Measurements from ENCODE around the gene KIF23. TPM values are rescaled to one million over a fixed set of nuclear protein-coding genes. Genes with fewer than 3 reads are reported as not detected.

Gene KIF23

GRCh38 chr15:69496001-69496400, 81.9 kb downstream of the KIF23 start:
- no peak overlapping the region for H4K91ac ChIP-seq (ENCODE audit: low read depth, low read length, poor library complexity)
- H2BK15ac ChIP-seq (ENCODE audit: low read length) = no peak overlapping the region
- H2AFZ ChIP-seq (ENCODE audit: low read length) = no peak overlapping the region
- H3K36me3 ChIP-seq (replicated peaks in 1 of 2; ENCODE audit: control insufficient read depth in 2 of 2, insufficient read depth in 2 of 2, low read length in 2 of 2) = no peaks in the 10 kb centered on the region
- no CpG with 5 or more reads among the region's 2 CpGs for WGBS, 2 donors (ENCODE audit: extremely low coverage in 2 of 2, insufficient read length in 2 of 2, insufficient replicate concordance in 1 of 2)
- no peak overlapping the region for H3K23ac ChIP-seq (ENCODE audit: low read depth, low read length, poor library complexity)
- no peak overlapping the region for H3K9ac ChIP-seq (ENCODE audit: low read depth, low read length, poor library complexity)
- H3K4me1 ChIP-seq (ENCODE audit: control insufficient read depth in 2 of 2, insufficient read depth in 1 of 2, low read depth in 1 of 2, low read length in 2 of 2) = peaks cover 0 to 16% of the 10 kb centered on the region in 2 donors
- H3K4me2 ChIP-seq (ENCODE audit: insufficient read depth, low read length, poor library complexity, severe bottlenecking) = no peak overlapping the region
- no peak overlapping the region for H3K4ac ChIP-seq (ENCODE audit: low read length)
- DNase-seq (ENCODE audit: low spot score) = no peak
- H3K4me3 ChIP-seq (ENCODE audit: low read length in 2 of 2) = no peak overlapping the region
- no peak overlapping the region for H2BK5ac ChIP-seq (ENCODE audit: low read length)
- no peak overlapping the region for H2BK120ac ChIP-seq (ENCODE audit: low read depth, low read length)
- H2AK5ac ChIP-seq (ENCODE audit: low read depth, low read length) = no peak overlapping the region
- no peaks in the 10 kb centered on the region for H3K79me1 ChIP-seq (ENCODE audit: low read depth, low read length)
- no peak overlapping the region for H3K18ac ChIP-seq (ENCODE audit: low read length)
- no peak overlapping the region for H3K27ac ChIP-seq (replicated peaks; ENCODE audit: low read length)
- H3K14ac ChIP-seq (ENCODE audit: low read length) = no peak overlapping the region
- no peaks in the 10 kb centered on the region for H3K9me3 ChIP-seq (replicated peaks in 1 of 2; ENCODE audit: control insufficient read depth in 2 of 2, insufficient read depth in 1 of 2, low read depth in 1 of 2, low read length in 2 of 2)
- no peak overlapping the region for H2BK12ac ChIP-seq (ENCODE audit: low read length)
- H4K8ac ChIP-seq (ENCODE audit: low read depth, low read length) = no peak overlapping the region
- H3K27me3 ChIP-seq (ENCODE audit: control insufficient read depth in 3 of 3, insufficient read depth in 3 of 3, low read depth in 1 of 3, low read length in 3 of 3) = peaks cover 0 to 7% (median 0%) of the 10 kb centered on the region in 3 experiments

DNA sequence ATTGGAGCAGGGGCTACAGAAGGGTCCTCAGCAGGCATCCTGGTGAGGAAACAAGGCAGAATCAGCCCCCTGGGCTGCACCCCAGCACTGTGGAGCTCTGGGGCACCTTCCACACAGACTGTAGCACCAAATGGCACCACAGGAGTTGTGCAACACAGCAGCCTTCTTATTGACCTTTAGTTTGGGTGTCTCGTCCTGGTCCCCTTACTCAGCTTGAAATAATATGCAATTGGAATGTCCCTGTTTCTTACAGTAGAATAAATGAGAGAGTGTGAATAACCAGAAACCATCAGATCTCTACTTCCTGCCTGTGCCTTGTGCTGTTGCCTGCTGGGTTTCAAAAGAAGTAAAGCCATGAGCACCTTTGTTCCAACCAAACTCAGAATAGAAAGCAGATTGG, 82.9 kb downstream of the KIF23 start:
- H3K9me3 ChIP-seq (replicated peaks in 1 of 2; ENCODE audit: control insufficient read depth in 2 of 2, insufficient read depth in 1 of 2, low read depth in 1 of 2, low read length in 2 of 2) = no peaks in the 10 kb centered on the region
- H2AK5ac ChIP-seq (ENCODE audit: low read depth, low read length) = no peak overlapping the region
- H3K4ac ChIP-seq (ENCODE audit: low read length) = no peak overlapping the region
- DNase-seq (ENCODE audit: low spot score) = no peak
- no peak overlapping the region for H3K4me3 ChIP-seq (ENCODE audit: low read length in 2 of 2)
- no peaks in the 10 kb centered on the region for H3K36me3 ChIP-seq (replicated peaks in 1 of 2; ENCODE audit: control insufficient read depth in 2 of 2, insufficient read depth in 2 of 2, low read length in 2 of 2)
- no CpG with 5 or more reads among the region's 1 CpG for WGBS, 2 donors (ENCODE audit: extremely low coverage in 2 of 2, insufficient read length in 2 of 2, insufficient replicate concordance in 1 of 2)
- no peak overlapping the region for H3K18ac ChIP-seq (ENCODE audit: low read length)
- H2AFZ ChIP-seq (ENCODE audit: low read length) = no peak overlapping the region
- no peak overlapping the region for H2BK12ac ChIP-seq (ENCODE audit: low read length)
- H3K14ac ChIP-seq (ENCODE audit: low read length) = no peak overlapping the region
- H3K23ac ChIP-seq (ENCODE audit: low read depth, low read length, poor library complexity) = no peak overlapping the region
- H3K27me3 ChIP-seq (ENCODE audit: control insufficient read depth in 3 of 3, insufficient read depth in 3 of 3, low read depth in 1 of 3, low read length in 3 of 3) = peaks cover 0 to 7% (median 0%) of the 10 kb centered on the region in 3 experiments
- H3K4me2 ChIP-seq (ENCODE audit: insufficient read depth, low read length, poor library complexity, severe bottlenecking) = no peak overlapping the region
- no peak overlapping the region for H2BK120ac ChIP-seq (ENCODE audit: low read depth, low read length)
- peaks cover 0 to 16% of the 10 kb centered on the region in 2 donors for H3K4me1 ChIP-seq (ENCODE audit: control insufficient read depth in 2 of 2, insufficient read depth in 1 of 2, low read depth in 1 of 2, low read length in 2 of 2)
- H4K8ac ChIP-seq (ENCODE audit: low read depth, low read length) = no peak overlapping the region
- H3K9ac ChIP-seq (ENCODE audit: low read depth, low read length, poor library complexity) = no peak overlapping the region
- H2BK5ac ChIP-seq (ENCODE audit: low read length) = no peak overlapping the region
- no peak overlapping the region for H4K91ac ChIP-seq (ENCODE audit: low read depth, low read length, poor library complexity)
- no peaks in the 10 kb centered on the region for H3K79me1 ChIP-seq (ENCODE audit: low read depth, low read length)
- H2BK15ac ChIP-seq (ENCODE audit: low read length) = no peak overlapping the region
- no peak overlapping the region for H3K27ac ChIP-seq (replicated peaks; ENCODE audit: low read length)

DNA sequence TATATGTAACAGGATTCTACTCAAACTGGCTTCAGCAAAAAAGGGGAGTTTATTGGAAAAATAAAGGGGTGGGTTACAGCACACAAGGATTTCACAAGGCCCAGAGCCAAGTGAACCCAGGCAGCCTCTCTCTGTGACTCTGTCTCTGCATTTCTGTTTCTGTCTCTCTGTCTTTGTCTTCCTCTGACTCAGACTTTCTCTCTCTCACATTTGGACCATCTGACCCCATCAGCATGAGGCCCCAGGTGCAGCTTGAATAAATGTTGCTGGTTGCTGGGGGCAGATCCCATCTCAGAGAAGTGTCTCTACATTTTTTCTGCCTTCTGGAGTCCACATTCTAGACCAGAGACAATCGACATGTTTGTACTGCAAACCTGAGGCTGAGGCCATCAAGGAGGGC, 83.5 kb downstream of the KIF23 start:
- no peak overlapping the region for H2BK120ac ChIP-seq (ENCODE audit: low read depth, low read length)
- H3K9ac ChIP-seq (ENCODE audit: low read depth, low read length, poor library complexity) = no peak overlapping the region
- H4K91ac ChIP-seq (ENCODE audit: low read depth, low read length, poor library complexity) = no peak overlapping the region
- no peaks in the 10 kb centered on the region for H3K36me3 ChIP-seq (replicated peaks in 1 of 2; ENCODE audit: control insufficient read depth in 2 of 2, insufficient read depth in 2 of 2, low read length in 2 of 2)
- H3K4me1 ChIP-seq (ENCODE audit: control insufficient read depth in 2 of 2, insufficient read depth in 1 of 2, low read depth in 1 of 2, low read length in 2 of 2) = peaks cover 0 to 16% of the 10 kb centered on the region in 2 donors
- H3K4me2 ChIP-seq (ENCODE audit: insufficient read depth, low read length, poor library complexity, severe bottlenecking) = no peak overlapping the region
- no peaks in the 10 kb centered on the region for H3K79me1 ChIP-seq (ENCODE audit: low read depth, low read length)
- no peak overlapping the region for H3K23ac ChIP-seq (ENCODE audit: low read depth, low read length, poor library complexity)
- H4K8ac ChIP-seq (ENCODE audit: low read depth, low read length) = no peak overlapping the region
- H3K9me3 ChIP-seq (replicated peaks in 1 of 2; ENCODE audit: control insufficient read depth in 2 of 2, insufficient read depth in 1 of 2, low read depth in 1 of 2, low read length in 2 of 2) = no peaks in the 10 kb centered on the region
- no peak overlapping the region for H2BK15ac ChIP-seq (ENCODE audit: low read length)
- no peak overlapping the region for H3K4me3 ChIP-seq (ENCODE audit: low read length in 2 of 2)
- WGBS, 2 donors (ENCODE audit: extremely low coverage in 2 of 2, insufficient read length in 2 of 2, insufficient replicate concordance in 1 of 2) = no CpG with 5 or more reads among the region's 1 CpG
- H2AFZ ChIP-seq (ENCODE audit: low read length) = no peak overlapping the region
- peaks cover 0 to 7% (median 0%) of the 10 kb centered on the region in 3 experiments for H3K27me3 ChIP-seq (ENCODE audit: control insufficient read depth in 3 of 3, insufficient read depth in 3 of 3, low read depth in 1 of 3, low read length in 3 of 3)
- H3K14ac ChIP-seq (ENCODE audit: low read length) = no peak overlapping the region
- H2AK5ac ChIP-seq (ENCODE audit: low read depth, low read length) = no peak overlapping the region
- no peak for DNase-seq (ENCODE audit: low spot score)
- H3K27ac ChIP-seq (replicated peaks; ENCODE audit: low read length) = no peak overlapping the region
- H2BK5ac ChIP-seq (ENCODE audit: low read length) = no peak overlapping the region
- no peak overlapping the region for H2BK12ac ChIP-seq (ENCODE audit: low read length)
- no peak overlapping the region for H3K18ac ChIP-seq (ENCODE audit: low read length)
- no peak overlapping the region for H3K4ac ChIP-seq (ENCODE audit: low read length)

Small RNA genes within 50 kb of the gene (small RNA-seq; reads per million reads assigned to genes)
- gene RF00012 (ENCODE audit: insufficient read depth) = not detected

Measured in neuronal stem cell (in vitro differentiated cells).